Measurements from ENCODE around the gene IGSF8.

The IGSF8 gene

GRCh38 chr1:160093069-160093395, 5.4 kb downstream of the IGSF8 start:
- DNase-seq (ENCODE audit: low spot score in 2 of 2) (no peak), ATAC-seq (ENCODE audit: low read depth) (no peak)
- Mint-ChIP-seq H3K27me3 (no peaks in the 10 kb centered on the region), H3K4me3 (no peak overlapping the region), H3K4me1 (peaks cover 20% of the 10 kb centered on the region), H3K36me3 (peaks cover 22% of the 10 kb centered on the region), H3K9me3 (no peaks in the 10 kb centered on the region), H3K27ac (no peak overlapping the region)

GRCh38 chr1:160092366-160093068, 5.9 kb downstream of the IGSF8 start:
- ATAC-seq (ENCODE audit: low read depth) (no peak), DNase-seq (ENCODE audit: low spot score in 2 of 2) (no peak)
- Mint-ChIP-seq H3K27me3 (no peaks in the 10 kb centered on the region), H3K4me1 (peaks cover 16% of the 10 kb centered on the region), H3K36me3 (peaks cover 25% of the 10 kb centered on the region), H3K27ac (no peak overlapping the region), H3K9me3 (no peaks in the 10 kb centered on the region), H3K4me3 (no peak overlapping the region)

GRCh38 chr1:160091666-160092223, 6.7 kb downstream of the IGSF8 start:
- peaks cover 11% of the 10 kb centered on the region for H3K4me1 Mint-ChIP-seq
- no peaks in the 10 kb centered on the region for H3K9me3 Mint-ChIP-seq
- no peak for DNase-seq (ENCODE audit: low spot score in 2 of 2)
- peaks cover 29% of the 10 kb centered on the region for H3K36me3 Mint-ChIP-seq
- no peak overlapping the region for H3K27ac Mint-ChIP-seq
- H3K27me3 Mint-ChIP-seq = no peaks in the 10 kb centered on the region
- ATAC-seq (ENCODE audit: low read depth) = no peak
- no peak overlapping the region for H3K4me3 Mint-ChIP-seq

- Mint-ChIP-seq H3K27ac (no peak overlapping the region), H3K4me3 (no peak overlapping the region), H3K27me3 (no peaks in the 10 kb centered on the region), H3K9me3 (no peaks in the 10 kb centered on the region), H3K36me3 (peaks cover 32% of the 10 kb centered on the region), H3K4me1 (peaks cover 7% of the 10 kb centered on the region)
- DNase-seq (ENCODE audit: low spot score in 2 of 2) (no peak), ATAC-seq (ENCODE audit: low read depth) (no peak)
Measured at GRCh38 chr1:160090760-160091159, 7.7 kb downstream of the IGSF8 start.

- ATAC-seq (ENCODE audit: low read depth) (no peak), DNase-seq (ENCODE audit: low spot score in 2 of 2) (no peak)
- H3K36me3 Mint-ChIP-seq = peaks cover 32% of the 10 kb centered on the region
- no peak overlapping the region for H3K4me3 Mint-ChIP-seq
- no peaks in the 10 kb centered on the region for H3K9me3 Mint-ChIP-seq
- H3K27ac Mint-ChIP-seq = no peak overlapping the region
- no peaks in the 10 kb centered on the region for H3K27me3 Mint-ChIP-seq
- peaks cover 10% of the 10 kb centered on the region for H3K4me1 Mint-ChIP-seq
Measured at GRCh38 chr1:160089883-160090282, 8.5 kb downstream of the IGSF8 start.

GRCh38 chr1:160087118-160087662, 11.2 kb downstream of the IGSF8 start:
- peaks cover 8% of the 10 kb centered on the region for H3K27me3 Mint-ChIP-seq
- peaks cover 28% of the 10 kb centered on the region for H3K36me3 Mint-ChIP-seq
- H3K4me3 Mint-ChIP-seq = no peak overlapping the region
- DNase-seq (ENCODE audit: low spot score in 2 of 2) (no peak), ATAC-seq (ENCODE audit: low read depth) (no peak)
- no peak overlapping the region for H3K27ac Mint-ChIP-seq
- H3K9me3 Mint-ChIP-seq = no peaks in the 10 kb centered on the region
- peaks cover 15% of the 10 kb centered on the region for H3K4me1 Mint-ChIP-seq

- DNase-seq (ENCODE audit: low spot score in 2 of 2) = no peak
- Mint-ChIP-seq H3K4me3 (no peak overlapping the region), H3K4me1 (peaks cover 15% of the 10 kb centered on the region), H3K27ac (no peak overlapping the region), H3K27me3 (peaks cover 12% of the 10 kb centered on the region), H3K36me3 (peaks cover 25% of the 10 kb centered on the region), H3K9me3 (no peaks in the 10 kb centered on the region)
- no peak for ATAC-seq (ENCODE audit: low read depth)
Measured at GRCh38 chr1:160086456-160086892, 11.9 kb downstream of the IGSF8 start.

- Mint-ChIP-seq H3K27me3 (peaks cover 16% of the 10 kb centered on the region), H3K4me1 (peaks cover 15% of the 10 kb centered on the region), H3K27ac (peak overlapping the region; percentile 48), H3K9me3 (no peaks in the 10 kb centered on the region), H3K36me3 (peaks cover 23% of the 10 kb centered on the region), H3K4me3 (no peak overlapping the region)
- ATAC-seq (ENCODE audit: low read depth) (peak; percentile 69), DNase-seq (ENCODE audit: low spot score in 2 of 2) (peak; percentile 71 to 72)
Measured at GRCh38 chr1:160085686-160086455, 12.5 kb downstream of the IGSF8 start.

- Mint-ChIP-seq H3K9me3 (no peaks in the 10 kb centered on the region), H3K27me3 (peaks cover 21% of the 10 kb centered on the region), H3K36me3 (peaks cover 20% of the 10 kb centered on the region), H3K4me1 (peaks cover 15% of the 10 kb centered on the region), H3K27ac (no peak overlapping the region), H3K4me3 (no peak overlapping the region)
- no peak for ATAC-seq (ENCODE audit: low read depth)
- no peak for DNase-seq (ENCODE audit: low spot score in 2 of 2)
Measured at GRCh38 chr1:160084771-160085321, 13.6 kb downstream of the IGSF8 start.

- H3K9me3 Mint-ChIP-seq = no peaks in the 10 kb centered on the region
- H3K4me1 Mint-ChIP-seq = peaks cover 15% of the 10 kb centered on the region
- DNase-seq (ENCODE audit: low spot score in 2 of 2) = peak; percentile 63 to 76
- peaks cover 22% of the 10 kb centered on the region for H3K27me3 Mint-ChIP-seq
- no peak overlapping the region for H3K27ac Mint-ChIP-seq
- H3K4me3 Mint-ChIP-seq = peak overlapping the region; percentile 42
- peak; percentile 84 for ATAC-seq (ENCODE audit: low read depth)
- H3K36me3 Mint-ChIP-seq = peaks cover 18% of the 10 kb centered on the region
Measured at GRCh38 chr1:160083968-160084770, 14.2 kb downstream of the IGSF8 start.

GRCh38 chr1:160082926-160083325, 15.5 kb downstream of the IGSF8 start:
- Mint-ChIP-seq H3K4me1 (peaks cover 13% of the 10 kb centered on the region), H3K27me3 (peaks cover 25% of the 10 kb centered on the region), H3K36me3 (peaks cover 8% of the 10 kb centered on the region), H3K27ac (no peak overlapping the region), H3K9me3 (no peaks in the 10 kb centered on the region), H3K4me3 (peak overlapping the region; percentile 59)
- no peak for ATAC-seq (ENCODE audit: low read depth)
- no peak for DNase-seq (ENCODE audit: low spot score in 2 of 2)

- H3K36me3 Mint-ChIP-seq = peaks cover 7% of the 10 kb centered on the region
- H3K4me3 Mint-ChIP-seq = no peak overlapping the region
- no peaks in the 10 kb centered on the region for H3K9me3 Mint-ChIP-seq
- H3K4me1 Mint-ChIP-seq = peaks cover 13% of the 10 kb centered on the region
- DNase-seq (ENCODE audit: low spot score in 2 of 2) (no peak), ATAC-seq (ENCODE audit: low read depth) (no peak)
- H3K27ac Mint-ChIP-seq = no peak overlapping the region
- H3K27me3 Mint-ChIP-seq = peaks cover 26% of the 10 kb centered on the region
Measured at GRCh38 chr1:160082487-160082886, 15.9 kb downstream of the IGSF8 start.

GRCh38 chr1:160081261-160081936, 17.0 kb downstream of the IGSF8 start, which contains the start of gene KCNJ9:
TSS of gene KCNJ9 (plus strand) at chr1:160081538. CDS start at chr1:160084031, 2,493 bp downstream.
- H3K4me1 Mint-ChIP-seq = peaks cover 13% of the 10 kb centered on the region
- no peak within 1 kb of the TSS for H3K27ac Mint-ChIP-seq
- H3K36me3 Mint-ChIP-seq = no peaks in the 10 kb centered on the region
- no peaks in the 10 kb centered on the region for H3K9me3 Mint-ChIP-seq
- no peak for ATAC-seq (ENCODE audit: low read depth)
- H3K27me3 Mint-ChIP-seq = peaks cover 29% of the 10 kb centered on the region
- no peak within 1 kb of the TSS for H3K4me3 Mint-ChIP-seq
- no peak for DNase-seq (ENCODE audit: low spot score in 2 of 2)

Data from memory B cell (primary cell).